NCI-H128 (cell line): ENCODE results near the gene IQCK.

Source experiments
- DNase-seq: peaks from one replicate; lab custom pipeline; 2025; ENCODE audit not compliant: unreplicated experiment; lab: John Stamatoyannopoulos, UW

Gene IQCK

DNA sequence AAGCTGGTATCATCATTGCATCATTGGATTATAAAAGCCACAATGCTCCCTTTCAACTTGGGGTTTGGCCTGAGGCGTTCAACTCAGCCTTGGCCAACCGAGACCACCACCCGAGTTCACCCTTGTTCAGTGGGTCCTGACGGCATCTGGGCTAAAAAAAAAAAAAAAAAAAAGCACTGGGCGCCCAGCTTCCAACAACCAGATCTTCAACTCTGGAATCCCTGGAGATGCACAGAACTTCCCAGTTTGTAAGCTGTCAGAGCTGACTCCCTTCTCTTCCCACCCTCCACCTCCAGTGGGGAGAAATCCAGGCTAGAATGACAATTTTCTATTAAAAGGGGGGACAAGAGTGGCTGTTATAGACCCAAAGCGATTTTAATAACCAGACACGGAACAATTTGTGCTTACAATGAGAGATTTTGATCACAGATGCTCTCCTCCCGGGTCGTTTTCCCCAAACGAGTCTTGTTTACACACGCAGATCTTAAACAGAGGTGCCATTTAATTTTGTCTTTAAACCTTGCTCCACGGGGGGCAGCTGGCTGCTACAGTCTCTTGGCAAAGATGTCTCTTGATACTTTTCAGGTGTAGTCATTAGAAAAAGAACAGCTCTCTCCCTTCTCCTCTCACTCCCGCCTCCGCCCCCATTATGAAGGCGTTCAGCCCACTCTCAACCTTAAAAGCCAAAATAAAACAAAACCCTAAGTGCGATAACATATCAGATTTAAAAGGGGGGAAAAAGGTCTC lies 139.7 kb downstream of the IQCK start:
- DNase-seq = peak; percentile 35

DNA sequence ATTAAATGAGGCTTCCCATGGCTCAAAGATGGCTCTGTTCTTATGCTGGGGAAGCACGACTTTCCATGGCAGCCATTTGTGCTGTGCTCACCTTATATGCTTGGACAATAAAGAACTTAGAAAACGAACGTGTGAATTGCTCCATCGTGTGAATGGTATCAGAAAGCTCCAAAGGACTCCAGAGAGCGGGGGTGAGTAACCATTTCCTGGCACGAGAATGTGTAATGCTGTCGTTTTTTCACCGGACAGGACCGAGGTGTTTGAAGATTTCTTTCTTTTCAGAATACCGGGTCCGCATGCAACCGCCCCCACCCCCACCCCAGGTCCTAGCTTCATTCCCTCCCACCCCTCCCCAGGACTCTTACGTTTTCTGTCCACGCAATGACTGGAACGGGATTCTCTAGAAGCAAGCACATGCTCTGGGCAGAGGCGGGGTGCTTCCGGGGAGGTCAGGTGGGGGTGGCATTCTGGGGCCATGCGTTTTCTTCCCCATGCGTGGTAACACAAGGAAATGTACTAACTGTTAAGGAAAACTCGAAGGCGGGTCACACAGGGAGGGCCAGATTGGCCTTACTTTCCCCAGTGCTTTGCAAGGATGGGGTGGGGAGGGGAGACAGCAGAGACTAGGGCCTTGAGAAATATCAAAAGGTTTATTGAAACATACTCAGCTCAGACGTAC lies 140.4 kb downstream of the IQCK start:
- DNase-seq = no peak

DNA sequence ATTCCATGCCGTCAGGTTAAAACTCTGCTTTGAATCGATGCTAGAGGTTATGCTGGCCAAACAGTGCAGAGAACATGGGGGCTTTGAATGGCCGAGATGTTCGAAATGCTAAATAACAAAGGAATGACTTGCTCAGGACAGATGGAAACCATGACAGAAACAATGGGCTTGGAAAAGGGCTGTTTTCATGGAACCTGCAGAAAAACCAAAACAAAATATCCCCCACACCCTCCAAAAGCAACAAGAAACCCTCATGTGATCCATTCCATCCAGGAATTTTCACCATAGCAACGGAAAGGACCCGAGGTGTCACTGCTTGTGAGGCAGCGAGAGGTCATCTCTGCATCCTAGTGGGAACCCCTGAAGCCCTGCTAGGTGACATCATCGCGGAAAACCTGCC lies 141.1 kb downstream of the IQCK start:
- no peak for DNase-seq

DNA sequence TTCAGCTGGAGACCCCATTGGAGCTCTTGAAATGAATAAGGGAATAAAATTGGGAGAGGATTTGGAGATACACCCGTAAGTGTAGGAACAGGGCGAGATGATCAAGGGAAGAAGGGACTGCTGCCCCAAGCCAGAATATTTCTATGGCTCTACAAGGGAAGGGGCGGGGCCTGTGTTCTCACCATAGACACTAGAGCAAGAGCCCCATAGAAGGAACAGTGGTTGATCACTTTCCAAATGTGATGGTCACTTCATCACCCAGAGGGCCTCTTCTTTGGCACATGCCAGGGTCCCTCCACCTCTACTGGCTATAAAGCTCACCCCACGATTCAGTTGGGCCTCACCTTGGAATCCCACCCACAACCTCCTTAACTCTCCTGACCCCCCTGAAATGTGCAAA lies 141.5 kb downstream of the IQCK start:
- no peak for DNase-seq

- no peak for DNase-seq
Observed at GRCh38 chr16:19860166-19861041, 142.3 kb downstream of the IQCK start.

DNA sequence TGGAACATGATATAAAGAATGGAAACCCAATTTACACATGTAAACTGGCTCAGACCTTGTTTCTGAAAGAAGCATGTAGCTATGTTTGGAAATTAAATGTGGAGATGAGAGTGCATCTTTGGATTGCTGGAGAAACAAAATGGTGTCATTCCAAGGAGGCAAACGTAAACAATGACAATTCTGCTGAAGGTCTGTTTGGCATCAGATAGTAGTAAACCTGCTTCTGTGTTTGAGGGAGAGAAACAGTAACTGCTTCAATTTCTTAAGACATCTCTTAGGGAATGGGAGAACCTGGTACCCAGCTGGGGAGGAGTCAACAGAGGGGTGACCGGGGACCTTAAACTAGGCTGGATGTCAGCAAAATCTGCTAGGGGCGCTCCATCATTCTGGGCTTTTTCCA lies 143.1 kb downstream of the IQCK start:
- DNase-seq = no peak

- no peak for DNase-seq
Observed at GRCh38 chr16:19861811-19862327, 143.8 kb downstream of the IQCK start.

- DNase-seq = no peak
Observed at GRCh38 chr16:19863990-19864389, 145.9 kb downstream of the IQCK start.

GRCh38 chr16:19864566-19864965 lies 146.5 kb downstream of the IQCK start:
- DNase-seq = no peak

DNA sequence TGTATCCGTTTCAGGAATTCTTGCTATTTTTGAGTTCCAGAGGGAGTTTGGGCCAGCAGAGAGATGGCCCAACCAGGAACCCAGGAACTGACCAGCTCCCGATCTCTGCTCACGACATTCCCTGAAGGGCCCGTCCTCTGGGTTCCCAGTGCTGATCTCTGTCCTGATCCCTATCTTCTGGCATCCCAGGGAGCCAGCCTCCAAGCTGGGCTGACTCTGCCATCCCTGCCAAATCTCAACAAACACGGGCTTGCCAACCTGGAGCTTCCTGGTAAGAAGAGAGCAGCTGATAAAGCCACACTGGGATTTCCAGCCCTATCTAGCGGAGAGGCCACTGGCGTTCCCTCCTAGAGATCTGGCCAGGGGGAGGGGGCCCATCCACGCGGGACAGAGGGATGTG lies 150.3 kb downstream of the IQCK start:
- DNase-seq = no peak

GRCh38 chr16:19871721-19872120 lies 153.7 kb downstream of the IQCK start:
- DNase-seq = no peak

DNA sequence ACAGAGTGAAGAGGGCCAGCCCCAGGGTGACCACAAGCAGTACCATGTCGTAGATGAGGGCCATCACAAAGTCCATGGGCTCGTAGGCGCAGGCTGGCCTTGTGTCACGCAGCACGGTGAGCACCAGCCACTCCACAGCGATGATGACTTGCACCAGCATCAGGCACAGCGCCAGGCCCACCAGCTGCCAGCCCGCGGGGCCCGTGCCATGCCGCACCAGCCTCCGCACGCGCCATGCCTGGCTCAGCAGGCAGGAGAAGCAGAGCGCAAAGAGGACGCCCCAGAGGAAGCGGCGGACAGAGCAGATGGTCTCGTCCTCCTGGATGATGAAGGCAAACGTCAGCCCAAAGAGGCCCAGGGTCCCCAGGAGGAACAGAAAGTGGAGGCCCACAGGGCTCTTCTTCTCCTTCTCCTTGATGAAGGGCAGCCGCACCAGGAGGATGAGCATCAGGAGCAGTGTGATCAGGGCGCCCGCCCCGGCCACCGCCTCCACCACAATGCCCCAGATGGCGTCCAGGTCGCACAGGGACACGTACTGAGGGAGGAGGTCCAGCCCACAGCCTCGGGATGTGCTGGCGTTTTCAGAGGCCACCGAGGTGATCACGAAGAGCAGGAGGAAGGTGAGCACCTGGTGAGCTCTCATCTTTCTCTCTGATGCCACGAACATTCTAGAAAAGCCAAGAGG lies 154.2 kb downstream of the IQCK start:
- no peak for DNase-seq

DNA sequence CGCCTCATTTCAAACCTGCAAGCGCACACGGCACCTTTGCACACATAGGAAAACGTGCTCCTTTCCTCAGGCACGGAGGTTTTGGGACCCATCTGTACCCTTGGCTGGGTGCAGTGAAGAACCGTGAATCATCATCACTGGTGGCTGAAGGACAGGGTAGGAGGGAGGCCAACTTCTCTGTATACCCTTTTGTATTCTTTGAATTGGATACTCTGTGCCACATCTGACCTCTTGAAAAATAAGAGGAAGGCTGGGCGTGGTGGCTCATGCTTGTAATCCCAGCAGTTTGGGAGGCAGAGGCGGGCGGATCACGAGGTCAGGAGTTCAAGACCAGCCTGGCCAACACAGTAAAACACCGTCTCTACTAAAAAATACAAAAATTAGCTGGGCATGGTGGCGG lies 154.9 kb downstream of the IQCK start:
- DNase-seq = no peak

- no peak for DNase-seq
Observed at GRCh38 chr16:19874026-19874425, 156.0 kb downstream of the IQCK start.

DNA sequence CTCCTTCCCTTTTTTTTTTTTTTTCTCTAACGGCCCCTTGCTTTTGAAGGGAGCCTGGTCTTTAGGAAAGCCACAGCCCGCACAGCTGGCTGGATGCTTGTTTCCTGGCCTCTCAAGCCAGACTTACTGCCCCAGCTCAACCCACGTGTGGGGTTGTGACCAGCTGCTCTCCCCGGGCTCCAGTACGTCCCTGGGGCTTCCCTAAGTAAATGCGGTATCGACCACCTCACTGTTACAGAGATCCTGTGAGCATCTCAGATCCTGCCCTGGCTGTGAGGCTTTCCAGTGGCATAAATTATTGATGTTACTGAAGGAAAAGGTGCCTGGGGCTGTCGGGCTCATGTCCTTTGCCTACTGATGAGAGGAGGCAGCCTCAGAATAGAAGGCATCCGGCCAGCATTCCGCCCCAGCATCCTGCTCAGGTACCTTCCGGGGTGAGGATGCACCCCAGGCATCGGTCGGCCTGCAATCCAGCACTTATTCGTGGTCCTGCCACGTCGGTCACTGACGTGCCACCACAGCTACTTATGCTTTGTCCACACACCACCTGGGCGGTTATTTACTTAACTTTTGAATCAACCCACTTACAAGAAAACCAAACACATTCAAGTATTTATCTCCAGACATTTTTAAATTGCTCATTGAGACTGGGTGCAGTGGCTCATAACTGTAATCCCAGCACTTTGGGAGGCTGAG lies 156.9 kb downstream of the IQCK start:
- no peak for DNase-seq

DNA sequence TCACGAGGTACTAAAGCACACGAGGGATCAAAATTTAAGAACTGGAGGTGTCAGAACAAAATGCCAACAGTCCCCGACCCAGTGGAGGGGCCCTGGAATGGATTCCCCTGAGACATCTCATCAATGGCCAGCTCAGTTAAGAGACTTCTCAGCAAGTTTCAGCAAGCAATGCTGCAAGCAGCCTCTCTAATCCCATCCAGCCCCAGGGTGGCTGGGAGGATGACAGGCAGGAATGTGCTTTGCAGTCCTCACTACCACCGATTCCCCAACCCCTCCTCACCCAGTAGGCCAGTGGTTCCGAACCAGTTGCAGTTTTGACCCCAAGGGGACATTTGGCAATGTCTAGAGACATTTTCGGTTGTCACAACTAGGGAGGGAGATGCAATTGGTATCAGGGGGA lies 157.8 kb downstream of the IQCK start:
- no peak for DNase-seq

DNA sequence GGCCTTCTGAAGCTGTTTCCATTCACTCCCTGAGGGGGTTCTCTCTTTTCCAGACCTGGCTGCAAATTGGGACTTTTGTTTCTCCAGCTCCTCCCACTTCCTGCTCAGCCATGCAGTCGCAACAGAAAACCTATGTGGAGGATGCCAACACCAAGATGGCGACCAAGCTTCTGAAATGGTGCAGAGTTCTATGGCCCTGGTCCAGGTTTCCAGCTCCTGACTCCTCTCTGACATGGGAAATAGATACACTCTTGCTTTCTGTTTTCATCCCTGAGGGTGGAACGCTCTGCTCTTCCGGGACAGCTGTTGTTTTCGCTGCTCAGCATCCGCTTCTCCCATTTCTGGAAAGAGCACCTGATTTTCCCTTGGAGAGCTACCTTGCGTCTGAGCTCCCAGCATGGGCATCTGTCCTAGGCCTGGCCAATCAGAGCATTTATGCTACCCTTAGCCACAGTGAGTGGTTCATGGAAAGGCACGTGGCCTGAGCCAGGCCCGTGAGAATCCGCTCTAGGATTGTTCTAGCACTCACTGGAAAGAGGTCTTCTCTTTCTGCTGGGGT lies 158.5 kb downstream of the IQCK start:
- no peak for DNase-seq

DNA sequence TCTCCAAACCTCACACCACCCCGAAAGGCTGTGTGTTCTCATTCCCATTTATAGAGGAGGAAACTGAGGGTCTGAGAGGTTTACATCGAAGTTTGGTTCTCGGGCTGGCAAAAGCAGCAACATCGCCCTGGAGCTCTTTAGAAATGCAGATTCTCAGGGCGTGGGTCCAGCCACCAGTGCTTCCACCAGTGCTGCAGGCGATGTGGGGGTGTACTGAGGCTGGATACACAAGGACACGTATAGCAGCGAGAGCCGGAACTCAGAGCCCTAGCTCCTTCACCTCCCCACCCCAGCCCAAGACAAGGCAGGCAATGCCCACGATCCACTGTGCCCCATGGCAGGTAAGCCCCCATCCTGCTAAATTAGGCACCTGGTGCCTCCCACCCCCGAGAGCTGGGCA lies 160.7 kb downstream of the IQCK start:
- no peak for DNase-seq

DNA sequence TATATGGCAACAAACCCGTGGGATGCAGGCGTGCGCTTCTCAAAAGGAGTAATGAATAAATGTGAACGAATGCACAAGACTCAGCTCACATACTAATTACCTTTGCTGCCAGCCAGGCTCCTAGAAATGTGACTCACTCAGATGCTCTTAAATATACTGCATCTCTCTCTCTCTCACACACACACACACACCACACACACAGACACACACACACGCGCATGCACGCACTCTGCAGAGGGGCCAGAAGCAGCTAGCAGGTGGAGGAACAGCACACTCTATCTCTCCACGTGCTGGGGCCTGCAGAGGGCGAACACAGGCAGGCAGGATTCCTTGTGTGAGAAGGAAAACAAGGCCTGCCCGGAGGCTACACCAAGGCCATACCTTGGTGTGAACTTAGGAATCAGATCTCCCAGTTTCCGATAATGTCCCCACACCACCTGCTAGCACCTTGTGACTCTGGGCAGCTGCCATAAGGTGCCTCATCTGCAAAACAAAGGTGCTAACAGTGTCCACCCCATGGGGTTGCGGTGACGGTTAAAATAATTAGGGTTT lies 161.2 kb downstream of the IQCK start:
- peak; percentile 29 for DNase-seq

DNA sequence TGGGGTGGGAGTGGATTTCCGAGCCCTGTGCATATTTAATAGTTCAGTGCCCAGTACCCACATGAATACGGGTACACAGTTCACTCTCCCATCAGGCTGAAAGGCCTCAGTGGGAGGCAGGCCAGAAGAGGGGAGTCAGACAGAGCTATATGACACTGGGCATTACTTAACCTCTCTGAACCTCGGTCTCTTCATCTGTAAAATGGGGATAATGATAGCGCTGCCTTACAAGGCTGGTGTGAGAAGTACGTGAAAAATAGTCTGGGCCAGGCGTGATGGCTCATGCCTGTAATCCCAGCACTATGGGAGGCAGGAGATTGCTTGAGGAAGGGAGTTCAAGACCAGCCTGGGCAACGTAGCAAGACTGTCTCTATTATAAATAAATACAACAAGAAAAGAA lies 163.0 kb downstream of the IQCK start:
- no peak for DNase-seq
